Mesothelial cell of epicardium (in vitro differentiated cells): ENCODE measurements around the gene ARHGEF39. TPM values are rescaled to one million over a fixed set of nuclear protein-coding genes. Genes with fewer than 3 reads are reported as not detected.

Experiments used
- DNase-seq, 2 experiments: peaks; one replicate each; pipeline ENCODE4 v3.0.0; 2021; ENCODE audit warnings: low spot score in 2 of 2; ENCODE audit not compliant: unreplicated experiment in 2 of 2
- H3K27ac Mint-ChIP-seq: 2 replicates; pipeline ENCODE4 v1.8.0; 2021; ENCODE audit warnings: mixed read lengths
- H3K27me3 Mint-ChIP-seq: 2 replicates; pipeline ENCODE4 v1.8.0; 2021; ENCODE audit warnings: low read depth, mixed read lengths
- H3K36me3 Mint-ChIP-seq: 2 replicates; pipeline ENCODE4 v1.8.0; 2021; ENCODE audit warnings: mixed read lengths
- H3K4me1 Mint-ChIP-seq: 2 replicates; pipeline ENCODE4 v1.8.0; 2021; ENCODE audit warnings: mixed read lengths
- H3K4me3 Mint-ChIP-seq: 2 replicates; pipeline ENCODE4 v1.8.0; 2021; ENCODE audit warnings: mild to moderate bottlenecking, moderate library complexity, mixed read lengths
- H3K9me3 Mint-ChIP-seq: 2 replicates; pipeline ENCODE4 v1.8.0; 2021; ENCODE audit warnings: mixed read lengths
- total RNA-seq: library from RNA; stranded (reverse); gene quantifications from 3 replicates; pipeline ENCODE4 v1.2.1, GENCODE V29; 2021
- TF ChIP-seq, protein P1 (sequence below): fragments of 200-600 bp; sonication (generic); IDR thresholded peaks from one replicate; pipeline ENCODE4 v1.5.0; 2021; ENCODE audit warnings: antibody characterized with exemption; ENCODE audit not compliant: unreplicated experiment

Gene ARHGEF39
- total RNA-seq, 1 donor from 2014 or later: 6.3 TPM

DNA sequence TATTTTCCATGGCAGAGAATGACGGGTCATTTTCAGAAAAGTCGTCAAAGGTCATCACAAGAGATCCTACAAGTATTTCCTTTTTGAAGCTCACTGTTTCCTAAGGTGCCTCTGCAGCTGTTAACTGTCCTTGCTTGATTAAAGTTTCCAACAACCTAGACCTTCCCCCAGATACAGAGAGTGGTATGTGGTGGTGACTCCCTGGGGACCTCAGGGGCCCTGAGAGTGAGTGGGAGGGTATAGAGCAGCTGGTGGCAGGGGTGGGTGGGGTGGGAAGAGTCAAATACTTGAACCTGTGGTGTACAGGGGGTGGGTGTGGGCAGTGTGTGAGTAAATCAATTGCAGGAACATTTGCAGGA, 45.2 kb downstream of the ARHGEF39 start:
- H3K36me3 Mint-ChIP-seq: no peaks in the 10 kb centered on the region
- H3K27ac Mint-ChIP-seq: no peak overlapping the region
- no peaks in the 10 kb centered on the region for H3K4me1 Mint-ChIP-seq
- H3K4me3 Mint-ChIP-seq: no peak overlapping the region
- DNase-seq: no peak
- H3K27me3 Mint-ChIP-seq: peaks cover 53% of the 10 kb centered on the region
- no peaks in the 10 kb centered on the region for H3K9me3 Mint-ChIP-seq
- TF ChIP-seq, protein P1, sequence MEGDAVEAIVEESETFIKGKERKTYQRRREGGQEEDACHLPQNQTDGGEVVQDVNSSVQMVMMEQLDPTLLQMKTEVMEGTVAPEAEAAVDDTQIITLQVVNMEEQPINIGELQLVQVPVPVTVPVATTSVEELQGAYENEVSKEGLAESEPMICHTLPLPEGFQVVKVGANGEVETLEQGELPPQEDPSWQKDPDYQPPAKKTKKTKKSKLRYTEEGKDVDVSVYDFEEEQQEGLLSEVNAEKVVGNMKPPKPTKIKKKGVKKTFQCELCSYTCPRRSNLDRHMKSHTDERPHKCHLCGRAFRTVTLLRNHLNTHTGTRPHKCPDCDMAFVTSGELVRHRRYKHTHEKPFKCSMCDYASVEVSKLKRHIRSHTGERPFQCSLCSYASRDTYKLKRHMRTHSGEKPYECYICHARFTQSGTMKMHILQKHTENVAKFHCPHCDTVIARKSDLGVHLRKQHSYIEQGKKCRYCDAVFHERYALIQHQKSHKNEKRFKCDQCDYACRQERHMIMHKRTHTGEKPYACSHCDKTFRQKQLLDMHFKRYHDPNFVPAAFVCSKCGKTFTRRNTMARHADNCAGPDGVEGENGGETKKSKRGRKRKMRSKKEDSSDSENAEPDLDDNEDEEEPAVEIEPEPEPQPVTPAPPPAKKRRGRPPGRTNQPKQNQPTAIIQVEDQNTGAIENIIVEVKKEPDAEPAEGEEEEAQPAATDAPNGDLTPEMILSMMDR: no peak

DNA sequence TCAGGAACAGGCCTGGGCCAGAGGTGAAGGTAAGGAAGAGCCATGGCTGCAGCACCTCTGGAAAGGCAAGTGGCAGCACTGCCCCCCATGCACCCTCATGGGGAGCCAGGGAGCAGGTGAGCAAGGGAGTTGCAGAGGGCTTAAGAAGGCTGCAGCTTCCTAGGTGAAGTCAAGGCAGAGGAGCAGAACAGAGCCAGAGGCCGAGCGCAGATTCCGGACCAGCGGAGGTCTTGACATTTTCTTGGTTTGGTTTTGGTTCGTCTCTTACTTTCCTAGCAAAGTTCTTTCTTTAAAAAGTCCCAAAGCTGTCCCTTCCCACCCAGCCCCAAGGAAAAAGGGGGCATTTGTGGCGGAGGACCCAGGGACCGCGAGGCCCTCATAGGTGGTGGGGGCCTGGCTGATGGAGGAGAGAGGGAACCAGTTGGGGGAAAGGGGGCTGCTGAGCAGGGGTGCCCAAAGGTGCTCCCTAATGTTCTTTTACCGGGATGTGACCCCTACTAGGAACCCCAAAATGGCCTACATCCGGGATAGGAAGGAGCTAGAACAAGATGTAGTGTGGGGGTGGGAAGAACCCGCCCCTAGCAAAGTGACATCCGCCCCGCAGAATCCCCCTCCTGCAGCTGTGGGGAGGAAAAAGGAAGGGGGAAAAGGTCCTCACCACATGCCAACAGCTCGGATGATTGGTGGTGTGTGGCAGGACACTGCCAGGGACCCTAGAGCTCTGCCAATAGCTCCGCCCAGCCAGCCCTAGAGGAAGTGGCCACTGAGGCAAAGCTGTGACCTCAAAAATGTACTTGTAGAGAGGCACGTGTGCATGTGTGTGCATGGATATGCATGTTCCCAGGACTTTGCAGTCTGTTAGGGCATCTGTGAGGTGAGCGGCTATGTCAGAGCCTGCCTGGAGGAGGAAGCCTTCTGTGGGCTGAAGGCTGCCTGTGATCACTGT, 45.9 kb downstream of the ARHGEF39 start:
- H3K4me1 Mint-ChIP-seq: no peaks in the 10 kb centered on the region
- H3K36me3 Mint-ChIP-seq: no peaks in the 10 kb centered on the region
- H3K27ac Mint-ChIP-seq: no peak overlapping the region
- TF ChIP-seq, protein P1: no peak
- no peaks in the 10 kb centered on the region for H3K9me3 Mint-ChIP-seq
- no peak for DNase-seq
- no peak overlapping the region for H3K4me3 Mint-ChIP-seq
- peaks cover 59% of the 10 kb centered on the region for H3K27me3 Mint-ChIP-seq

DNA sequence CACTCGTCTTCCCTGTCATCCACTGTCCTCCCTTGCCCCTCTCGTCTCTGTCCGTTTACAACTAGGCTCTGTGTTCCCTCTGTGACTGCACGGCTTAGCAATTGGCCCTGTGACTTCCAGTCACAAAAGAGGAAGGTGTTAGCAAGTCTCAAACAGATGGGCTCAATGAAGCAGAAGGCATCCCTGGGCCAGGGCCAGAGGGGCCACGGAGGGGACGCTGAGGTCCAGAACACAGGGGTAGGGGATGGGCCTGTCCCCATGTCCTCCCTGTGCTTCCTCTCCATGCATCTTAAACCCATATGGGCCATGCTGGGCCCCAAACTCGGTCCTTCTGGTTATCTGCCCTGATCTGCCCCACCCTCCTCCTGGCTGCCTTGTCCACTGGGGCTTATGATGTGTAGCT, 46.7 kb downstream of the ARHGEF39 start, which contains the start of gene CD72:
Gene CD72 (minus strand): TSS at position 89 of the 403 bp plus-strand sequence. CDS start 110 bp downstream, outside the sequence.
- peaks cover 66% of the 10 kb centered on the region for H3K27me3 Mint-ChIP-seq
- peak within 1 kb of the TSS; percentile 61 for H3K4me3 Mint-ChIP-seq
- H3K27ac Mint-ChIP-seq: no peak within 1 kb of the TSS
- H3K4me1 Mint-ChIP-seq: no peaks in the 10 kb centered on the region
- TF ChIP-seq, protein P1: no peak
- no peaks in the 10 kb centered on the region for H3K36me3 Mint-ChIP-seq
- DNase-seq: no peak
- H3K9me3 Mint-ChIP-seq: no peaks in the 10 kb centered on the region

DNA sequence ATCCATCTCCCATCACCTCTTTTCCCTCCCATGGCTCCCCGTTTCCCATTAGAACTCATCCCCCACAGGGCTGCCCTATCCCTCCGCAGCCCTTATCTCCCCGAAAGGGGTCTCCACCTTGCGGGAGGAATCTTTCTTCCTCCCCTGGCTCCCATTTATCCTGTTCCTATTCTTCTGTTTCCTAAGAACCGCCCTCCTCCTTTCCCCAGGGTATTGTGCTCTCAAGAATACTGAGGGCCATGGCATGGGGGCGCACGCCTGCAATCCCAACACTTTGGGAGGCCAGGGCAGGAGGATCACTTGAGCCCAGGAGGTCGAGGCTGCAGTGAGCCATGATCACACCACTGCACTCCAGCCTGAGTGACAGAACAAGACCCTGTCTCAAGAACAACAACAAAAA, 47.4 kb downstream of the ARHGEF39 start:
- Mint-ChIP-seq H3K36me3 (no peaks in the 10 kb centered on the region), H3K27ac (no peak overlapping the region), H3K27me3 (peaks cover 74% of the 10 kb centered on the region), H3K4me1 (no peaks in the 10 kb centered on the region), H3K4me3 (peak overlapping the region; percentile 61), H3K9me3 (no peaks in the 10 kb centered on the region)
- DNase-seq: no peak
- TF ChIP-seq, protein P1: no peak

DNA sequence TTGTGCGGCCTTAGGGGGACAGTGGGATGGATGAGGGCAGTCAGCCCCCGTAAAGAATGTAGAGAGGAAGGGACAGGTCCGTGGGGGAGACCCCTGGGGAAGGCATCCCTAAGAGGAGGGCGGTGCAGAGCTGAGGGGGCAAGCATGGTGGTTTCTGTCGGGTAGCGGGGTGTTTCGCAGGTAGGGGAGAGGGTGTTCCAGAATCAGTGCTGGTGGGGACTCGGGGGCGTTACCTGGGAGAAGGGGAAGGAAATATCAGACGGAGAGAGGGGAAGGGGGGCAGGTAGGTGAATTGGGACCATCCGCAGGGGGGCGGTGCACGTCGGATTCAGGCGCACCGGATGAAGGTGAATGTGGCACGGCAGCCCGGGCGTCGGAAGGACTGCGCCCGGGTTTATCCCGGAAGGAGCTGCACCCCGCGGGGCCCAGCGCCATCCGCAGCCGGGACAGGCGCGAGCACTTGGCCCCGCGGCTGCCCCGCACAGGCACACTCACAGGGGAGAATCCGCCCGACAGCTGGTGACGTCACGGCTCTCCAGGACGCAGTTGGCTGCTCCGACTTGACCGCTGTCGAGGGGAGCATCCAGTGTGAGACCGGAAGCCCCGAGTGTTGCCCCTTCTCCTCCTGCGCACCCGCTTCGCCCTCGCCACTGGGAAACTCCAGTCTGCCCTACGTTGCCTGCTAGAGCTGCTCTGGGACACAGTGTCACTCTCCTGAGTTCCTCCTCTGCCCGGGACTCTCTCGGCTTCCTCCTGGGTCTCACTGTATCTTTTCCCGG, 48.1 kb downstream of the ARHGEF39 start:
- TF ChIP-seq, protein P1: no peak
- DNase-seq: peak; percentile 45 to 56
- no peaks in the 10 kb centered on the region for H3K9me3 Mint-ChIP-seq
- no peaks in the 10 kb centered on the region for H3K36me3 Mint-ChIP-seq
- H3K27ac Mint-ChIP-seq: no peak overlapping the region
- H3K4me1 Mint-ChIP-seq: no peaks in the 10 kb centered on the region
- H3K27me3 Mint-ChIP-seq: peaks cover 76% of the 10 kb centered on the region
- H3K4me3 Mint-ChIP-seq: peak overlapping the region; percentile 61
